GM13976 (cell line): ENCODE measurements around the gene DIRAS3.

Source experiments
- DNase-seq: peaks from one replicate; pipeline ENCODE4 v3.0.0; 2012; ENCODE audit warnings: low spot score
- in situ Hi-C: fragments of 300-500 bp; cut with MboI; formaldehyde crosslinking; loops from one replicate; pipeline ENCODE4 v1.12.0; 2022; ENCODE audit warnings: low sequenced_read_pairs, mixed read lengths, inconsistent platforms; ENCODE audit not compliant: unreplicated experiment
- TF ChIP-seq, protein P1 (sequence below): IDR thresholded peaks from 2 replicates; pipeline ENCODE4 v1.5.1; 2012; ENCODE audit warnings: borderline replicate concordance, mild to moderate bottlenecking; ENCODE audit not compliant: insufficient read depth; ENCODE audit errors: extremely low read depth, missing control alignments, control extremely low read depth

Gene DIRAS3

DNA sequence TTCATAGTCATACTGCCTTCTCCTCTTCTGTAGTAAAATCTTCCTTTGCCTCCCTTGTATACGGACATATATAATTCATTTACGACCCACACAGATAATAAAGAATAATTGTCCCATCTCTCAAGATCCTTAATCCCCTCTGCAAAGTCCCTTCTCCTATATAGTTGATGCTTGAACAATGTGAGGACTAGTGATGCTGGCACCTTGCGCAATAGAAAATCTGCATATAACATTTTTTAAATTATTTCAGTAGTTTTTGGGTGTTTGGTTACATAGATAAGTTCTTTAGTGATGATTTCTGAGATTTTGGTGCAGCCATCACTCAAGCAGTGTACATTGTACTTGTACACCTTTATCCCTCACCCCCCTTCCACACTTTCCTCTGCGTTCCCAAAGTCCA is 21.0 kb downstream of the DIRAS3 start:
- no peak for DNase-seq
- TF ChIP-seq, protein P1, sequence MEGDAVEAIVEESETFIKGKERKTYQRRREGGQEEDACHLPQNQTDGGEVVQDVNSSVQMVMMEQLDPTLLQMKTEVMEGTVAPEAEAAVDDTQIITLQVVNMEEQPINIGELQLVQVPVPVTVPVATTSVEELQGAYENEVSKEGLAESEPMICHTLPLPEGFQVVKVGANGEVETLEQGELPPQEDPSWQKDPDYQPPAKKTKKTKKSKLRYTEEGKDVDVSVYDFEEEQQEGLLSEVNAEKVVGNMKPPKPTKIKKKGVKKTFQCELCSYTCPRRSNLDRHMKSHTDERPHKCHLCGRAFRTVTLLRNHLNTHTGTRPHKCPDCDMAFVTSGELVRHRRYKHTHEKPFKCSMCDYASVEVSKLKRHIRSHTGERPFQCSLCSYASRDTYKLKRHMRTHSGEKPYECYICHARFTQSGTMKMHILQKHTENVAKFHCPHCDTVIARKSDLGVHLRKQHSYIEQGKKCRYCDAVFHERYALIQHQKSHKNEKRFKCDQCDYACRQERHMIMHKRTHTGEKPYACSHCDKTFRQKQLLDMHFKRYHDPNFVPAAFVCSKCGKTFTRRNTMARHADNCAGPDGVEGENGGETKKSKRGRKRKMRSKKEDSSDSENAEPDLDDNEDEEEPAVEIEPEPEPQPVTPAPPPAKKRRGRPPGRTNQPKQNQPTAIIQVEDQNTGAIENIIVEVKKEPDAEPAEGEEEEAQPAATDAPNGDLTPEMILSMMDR: no peak
- in situ Hi-C loops: no loop called here

DNA sequence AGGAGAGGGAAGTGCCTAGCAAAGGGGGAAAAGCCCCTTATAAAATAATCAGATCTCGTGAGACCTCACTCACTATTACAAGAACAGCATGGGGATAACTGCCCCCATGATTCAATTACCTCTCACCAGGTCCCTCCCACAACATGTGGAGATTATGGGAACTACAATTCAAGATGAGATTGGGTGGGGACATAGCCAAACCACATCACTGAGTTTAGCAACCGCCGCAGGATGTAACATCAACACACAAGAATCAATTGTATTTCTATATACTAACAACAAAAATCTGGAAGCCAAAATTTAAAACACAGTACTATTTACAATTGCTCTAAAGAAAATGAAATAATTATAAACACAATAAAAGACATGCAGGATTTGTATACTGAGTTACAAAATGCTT is 21.9 kb downstream of the DIRAS3 start:
- TF ChIP-seq, protein P1: no peak
- DNase-seq: no peak
- in situ Hi-C loops: no loop called here

DNA sequence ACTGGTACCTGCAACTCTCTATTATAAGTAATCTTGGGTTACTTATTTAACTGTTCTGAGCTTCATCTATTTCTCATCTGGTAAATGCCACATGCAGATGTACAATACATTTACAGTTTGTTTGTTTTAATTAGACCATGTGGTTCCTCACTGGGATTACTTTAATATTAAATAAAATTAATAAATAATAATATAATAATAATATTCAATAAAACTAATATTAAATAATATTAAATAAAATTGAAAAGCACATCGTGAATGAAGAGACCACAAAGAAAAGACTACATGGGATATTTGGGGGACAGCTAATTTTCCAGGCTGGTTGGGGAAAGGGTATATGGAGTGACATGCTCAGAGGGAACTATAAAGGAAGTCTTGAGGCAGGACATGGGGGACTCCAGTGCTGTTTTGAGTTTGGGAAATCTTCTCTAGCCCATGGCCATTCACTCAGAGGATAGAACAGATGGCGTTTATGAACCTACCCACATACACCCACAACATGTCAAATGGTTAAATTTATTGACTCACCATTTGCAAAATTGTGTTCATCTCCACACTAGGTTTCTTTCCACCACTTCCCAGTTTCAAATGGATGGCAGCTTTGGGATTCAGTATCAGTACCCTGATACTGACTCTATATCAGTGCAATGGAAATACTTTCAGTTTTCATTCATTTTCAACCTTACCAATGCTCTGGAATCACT is 25.6 kb downstream of the DIRAS3 start:
- in situ Hi-C loops: no loop called here
- TF ChIP-seq, protein P1: no peak

DNA sequence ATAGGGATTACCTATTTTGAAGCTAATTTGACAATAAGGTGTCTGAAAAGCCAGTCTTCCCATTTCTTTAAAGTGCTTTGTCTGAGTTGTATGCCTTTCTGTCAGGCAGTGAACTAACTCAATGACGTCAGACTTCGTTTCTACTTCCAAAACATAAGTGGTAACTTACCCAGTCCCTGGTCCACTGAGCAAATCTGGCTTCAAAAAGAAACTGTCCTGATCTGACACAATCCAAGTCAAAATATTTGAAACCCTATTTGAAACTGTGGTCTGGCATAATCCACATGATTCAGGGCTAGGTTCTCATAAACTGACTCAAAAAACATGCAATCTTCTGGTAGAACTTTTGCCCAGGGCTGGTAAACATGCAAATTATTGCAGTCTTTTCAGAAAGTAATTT is 34.0 kb downstream of the DIRAS3 start:
- DNase-seq: no peak
- TF ChIP-seq, protein P1: no peak
- in situ Hi-C loops: no loop called here

More for the DNA sequence above, 25.6 kb downstream of the DIRAS3 start:
- DNase-seq: no peak

DNA sequence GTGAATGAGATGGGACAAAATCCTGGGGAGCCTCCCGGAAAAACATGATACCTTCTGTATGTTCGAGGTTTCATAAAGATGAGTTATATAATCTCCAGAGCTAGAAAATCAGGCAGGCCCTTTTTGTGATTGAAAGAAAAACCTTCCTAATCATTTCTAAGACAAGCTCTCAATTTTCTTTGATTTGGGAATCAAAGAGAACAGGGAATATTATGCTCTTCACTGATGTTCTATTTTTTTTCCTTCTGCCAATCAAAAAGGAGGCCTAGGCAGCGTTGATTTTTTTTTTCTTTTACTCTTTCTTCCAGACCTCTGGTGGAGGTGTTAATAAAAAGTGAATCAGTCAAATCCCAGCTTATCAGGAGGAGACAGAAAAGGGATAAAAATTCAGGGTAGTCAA is 34.5 kb downstream of the DIRAS3 start:
- no peak for DNase-seq
- in situ Hi-C loops: no loop called here
- TF ChIP-seq, protein P1: no peak

DNA sequence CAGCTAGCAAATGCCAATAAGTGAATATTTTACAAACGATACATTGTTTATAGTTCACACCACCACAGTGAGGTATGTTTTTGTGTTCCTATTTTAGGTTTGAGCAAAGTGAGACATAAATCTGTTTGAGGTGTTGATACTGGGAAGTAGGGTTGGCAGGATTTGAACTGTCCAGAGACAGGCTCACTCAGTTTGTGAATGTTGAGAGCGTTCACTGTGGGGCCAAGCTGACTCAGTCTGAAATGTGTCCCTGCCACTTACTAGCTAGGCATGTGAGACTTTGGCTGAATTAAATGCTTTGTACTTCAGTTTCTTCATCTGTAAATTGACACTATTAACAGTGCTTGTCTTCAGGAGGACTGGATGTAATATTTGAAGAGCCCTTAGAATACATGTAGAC is 35.1 kb downstream of the DIRAS3 start:
- DNase-seq: no peak
- in situ Hi-C loops: no loop called here
- TF ChIP-seq, protein P1: no peak

DNA sequence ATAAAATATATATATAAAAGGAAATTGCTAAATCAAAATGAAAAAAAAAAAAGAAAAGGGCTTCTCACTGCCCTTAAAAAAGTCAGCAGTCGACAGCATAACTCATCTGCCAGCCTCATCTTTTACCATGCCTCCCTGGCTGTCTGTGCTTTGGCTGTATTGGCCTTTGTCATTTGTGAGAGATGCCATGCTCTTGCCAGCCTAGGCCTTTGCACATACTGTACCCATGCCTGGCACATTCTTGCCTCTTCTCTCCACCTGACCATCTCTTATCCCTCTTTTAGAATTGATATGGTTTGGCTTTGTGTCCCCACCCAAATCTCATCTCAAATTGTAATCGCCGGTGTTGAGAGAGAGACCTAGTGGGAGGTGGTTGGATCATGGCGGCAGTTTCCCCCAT is 37.1 kb downstream of the DIRAS3 start:
- no peak for DNase-seq
- TF ChIP-seq, protein P1: no peak
- in situ Hi-C loops: no loop called here
